Stimulated activated CD4-positive, alpha-beta T cell treated with anti-CD3 and anti-CD28 coated beads, TNF-alpha, amount 100 ng/mL, for 1 hour (primary cell): ENCODE data around the gene SUSD4.
"Not testable (repeated sequence)": the region's sequence is repeated elsewhere in the genome, so short reads cannot be mapped to it uniquely, and the experiment has no call there.

Experiments
- DNase-seq, 3 donors: peaks; one replicate each; pipeline ENCODE4 v3.0.0-alpha.2; 2020; ENCODE audit warnings: low read depth in 3 of 3, low spot score in 1 of 3

The SUSD4 gene

GRCh38 chr1:223363856-223364684 lies at the start of gene SUSD4:
SUSD4 (minus strand) TSS chr1:223364176; CDS start chr1:223363425, 751 bp downstream.
- DNase-seq, result peak; percentile 23 to 49 (median 44)

- no peak for DNase-seq
Measured at GRCh38 chr1:223413216-223413615, 49.2 kb upstream of the SUSD4 start.

- no peak for DNase-seq
Measured at GRCh38 chr1:223411710-223412109, 47.7 kb upstream of the SUSD4 start.

GRCh38 chr1:223411309-223411708 lies 47.3 kb upstream of the SUSD4 start:
- no peak for DNase-seq

GRCh38 chr1:223410036-223410435 lies 46.1 kb upstream of the SUSD4 start:
- DNase-seq, result no peak

GRCh38 chr1:223405507-223405906 lies 41.5 kb upstream of the SUSD4 start:
- DNase-seq, result no peak

GRCh38 chr1:223403184-223403815 lies 39.3 kb upstream of the SUSD4 start:
- DNase-seq, result no peak

- DNase-seq, result no peak
Measured at GRCh38 chr1:223402790-223403142, 38.8 kb upstream of the SUSD4 start.

- DNase-seq, result no peak
Measured at GRCh38 chr1:223401873-223402789, 38.2 kb upstream of the SUSD4 start.

- DNase-seq, result not testable (repeated sequence)
Measured at GRCh38 chr1:223399393-223399792, 35.4 kb upstream of the SUSD4 start.

- DNase-seq, result no peak
Measured at GRCh38 chr1:223394706-223395105, 30.7 kb upstream of the SUSD4 start.

- no peak for DNase-seq
Measured at GRCh38 chr1:223394242-223394641, 30.3 kb upstream of the SUSD4 start.

- no peak for DNase-seq
Measured at GRCh38 chr1:223393275-223394214, 29.6 kb upstream of the SUSD4 start, which contains the start of gene CCDC185. CCDC185 (plus strand) TSS chr1:223393415; CDS start chr1:223393476, 61 bp downstream.

GRCh38 chr1:223390618-223391017 lies 26.6 kb upstream of the SUSD4 start:
- DNase-seq, result no peak

- DNase-seq, result no peak
Measured at GRCh38 chr1:223386013-223386412, 22.0 kb upstream of the SUSD4 start.

- no peak for DNase-seq
Measured at GRCh38 chr1:223378754-223379153, 14.8 kb upstream of the SUSD4 start.

GRCh38 chr1:223374064-223374610 lies 10.2 kb upstream of the SUSD4 start:
- no peak for DNase-seq

GRCh38 chr1:223364685-223365382 lies 858 bp upstream of the SUSD4 start:
- DNase-seq, result no peak

- peak in 1 of 3 donors; percentile 13 for DNase-seq
Measured at GRCh38 chr1:223363057-223363855, 720 bp downstream of the SUSD4 start.
